GM19240 (cell line): Measurements from ENCODE around the gene HOTAIR.

Source experiments
- DNase-seq: peaks from one replicate; pipeline ENCODE4 v3.0.0; 2011; ENCODE audit warnings: low spot score; ENCODE audit not compliant: insufficient read length

The HOTAIR gene

DNA sequence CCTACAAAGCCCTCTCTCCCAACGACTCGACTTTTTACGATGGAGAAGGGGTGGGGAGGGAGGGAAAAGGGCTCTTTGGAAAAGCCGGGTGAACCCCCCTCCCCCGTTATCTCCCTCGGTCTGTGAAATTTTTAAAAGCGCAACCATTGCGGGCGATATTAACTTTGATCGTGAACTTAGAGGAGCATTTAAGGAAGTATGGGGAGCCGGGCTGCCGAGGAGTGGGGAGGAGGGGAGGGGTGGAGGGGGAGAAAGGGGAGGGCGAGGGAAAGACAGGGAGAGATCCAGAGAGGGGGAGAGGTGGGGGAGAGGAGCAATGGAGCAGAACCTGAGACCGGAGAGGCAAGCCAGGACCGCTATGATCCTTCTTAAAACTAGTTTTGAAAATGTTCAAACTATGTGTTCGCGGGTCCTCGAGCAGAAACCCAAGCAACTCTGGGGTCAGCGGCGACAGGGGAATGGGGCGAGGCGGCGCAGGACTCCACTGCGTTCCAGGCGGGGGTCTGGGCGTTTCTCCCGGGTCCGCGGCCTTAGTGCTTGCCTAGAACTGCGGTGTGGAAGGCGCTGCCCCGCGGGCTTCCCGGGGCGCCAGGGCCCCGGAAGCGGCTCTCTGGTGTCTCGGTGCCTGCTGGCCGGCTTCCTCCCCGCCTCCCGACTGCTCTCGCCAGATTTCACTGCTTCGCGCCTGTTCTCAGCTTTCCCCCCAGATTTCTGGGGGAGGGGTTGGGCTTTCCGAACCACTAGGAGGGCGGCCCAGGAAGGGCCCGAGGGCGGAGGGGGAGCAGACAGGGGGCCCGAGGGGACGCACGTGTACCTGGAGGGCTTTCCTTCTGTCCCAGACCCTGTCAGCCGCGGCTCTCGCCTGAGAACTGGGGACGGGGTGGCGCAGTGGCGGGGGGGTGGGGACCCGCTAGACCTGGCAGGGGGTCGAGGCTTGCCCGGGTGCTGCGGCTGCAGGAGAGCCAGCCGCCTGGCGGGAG, at the start of gene HOTAIR:
Gene HOTAIR, minus strand, starts transcription at position 871 of the 980 bp plus-strand sequence.
- no peak for DNase-seq

DNA sequence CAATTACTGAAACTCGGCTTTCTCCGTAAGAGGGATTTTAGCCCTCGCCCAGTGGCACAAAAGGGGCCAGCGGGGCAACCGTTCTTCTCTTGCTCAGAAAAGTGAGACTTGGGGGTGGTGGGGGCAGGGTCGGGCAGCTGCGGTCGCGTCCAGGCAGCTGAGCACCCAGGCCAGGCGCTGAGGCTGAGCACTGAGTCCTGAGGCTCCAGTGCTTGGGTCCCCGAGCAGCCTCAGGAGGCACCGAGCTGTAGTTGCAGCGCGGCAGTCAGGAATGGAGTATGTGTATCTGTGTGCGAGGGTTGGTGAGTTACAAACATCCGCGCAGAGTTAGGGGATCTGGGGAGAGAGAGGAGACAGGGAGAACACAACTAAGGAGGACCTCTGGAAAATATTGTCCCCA, 49.4 kb upstream of the HOTAIR start:
- DNase-seq = no peak

DNA sequence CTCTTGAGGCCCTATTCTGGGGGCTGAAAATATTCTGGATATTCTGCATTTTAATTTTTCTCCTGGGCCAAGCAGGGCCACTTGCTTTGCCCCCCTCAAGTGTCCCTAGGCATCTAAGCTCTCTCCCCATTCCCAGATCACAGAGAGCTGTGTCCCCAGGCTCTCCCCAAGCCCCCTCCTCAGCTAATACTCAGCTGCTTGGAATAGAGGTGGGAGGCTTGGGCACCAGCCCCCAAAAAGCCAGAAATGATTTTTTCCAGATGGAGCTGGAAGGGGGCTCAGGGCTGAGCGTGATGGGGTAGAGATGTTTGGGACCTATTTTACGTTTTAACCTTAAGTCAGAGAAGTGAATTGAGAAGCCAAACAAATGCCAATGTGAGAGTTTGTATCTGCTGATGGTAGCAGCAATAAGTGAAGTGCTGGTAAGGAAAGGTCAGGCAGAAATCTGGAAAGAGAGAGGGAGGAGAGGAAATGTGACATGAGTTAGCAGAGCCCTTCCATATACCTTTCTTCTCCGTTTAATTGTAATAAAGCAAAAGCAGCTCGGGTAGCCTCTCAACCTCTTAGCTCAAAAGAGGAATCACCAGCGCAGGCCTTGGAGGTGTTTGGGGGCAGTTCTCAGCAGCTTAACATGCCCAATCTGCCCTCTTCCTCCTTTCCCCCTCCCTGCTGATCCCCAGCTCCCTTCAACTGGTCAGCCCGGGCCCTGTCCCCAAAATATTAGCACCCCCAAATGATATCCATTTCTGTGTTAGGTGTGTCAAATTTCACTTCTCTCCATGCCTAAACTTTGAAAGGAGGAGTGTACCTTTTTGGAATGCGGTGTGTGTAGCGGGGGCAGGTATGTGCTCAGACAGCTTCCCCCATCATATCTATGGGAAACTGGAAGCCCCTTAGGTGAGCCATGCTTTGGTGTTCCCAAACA, 48.5 kb upstream of the HOTAIR start:
- no peak for DNase-seq

DNA sequence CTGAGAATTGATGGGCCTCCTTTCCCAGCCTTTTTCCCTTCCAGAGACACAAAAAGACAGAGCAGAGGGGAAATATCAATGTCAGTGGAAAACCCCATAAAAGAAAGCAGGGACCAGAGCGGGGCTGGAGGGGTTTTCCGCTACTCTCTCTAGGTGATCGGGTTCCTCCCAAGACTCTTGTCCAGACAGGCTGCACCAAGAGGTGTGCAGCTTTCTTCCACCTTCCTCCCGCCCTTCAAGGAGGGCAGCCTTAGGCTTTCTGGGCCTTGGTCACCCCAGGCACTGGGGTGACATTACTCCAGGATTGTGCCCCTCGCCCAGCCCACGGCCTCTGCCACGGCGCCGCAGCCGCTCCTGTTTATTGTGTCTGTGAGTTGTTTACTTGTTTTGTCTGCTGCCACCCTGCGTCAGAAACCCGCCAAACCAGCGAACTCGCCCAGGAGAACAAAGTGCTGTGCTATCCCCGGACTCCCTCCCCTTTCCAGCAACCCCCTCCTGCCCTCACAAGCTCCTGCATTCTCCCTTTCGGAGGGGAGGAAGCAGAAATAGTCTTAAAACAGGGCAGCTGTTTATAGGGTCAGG, 46.8 kb upstream of the HOTAIR start:
- DNase-seq = no peak

DNA sequence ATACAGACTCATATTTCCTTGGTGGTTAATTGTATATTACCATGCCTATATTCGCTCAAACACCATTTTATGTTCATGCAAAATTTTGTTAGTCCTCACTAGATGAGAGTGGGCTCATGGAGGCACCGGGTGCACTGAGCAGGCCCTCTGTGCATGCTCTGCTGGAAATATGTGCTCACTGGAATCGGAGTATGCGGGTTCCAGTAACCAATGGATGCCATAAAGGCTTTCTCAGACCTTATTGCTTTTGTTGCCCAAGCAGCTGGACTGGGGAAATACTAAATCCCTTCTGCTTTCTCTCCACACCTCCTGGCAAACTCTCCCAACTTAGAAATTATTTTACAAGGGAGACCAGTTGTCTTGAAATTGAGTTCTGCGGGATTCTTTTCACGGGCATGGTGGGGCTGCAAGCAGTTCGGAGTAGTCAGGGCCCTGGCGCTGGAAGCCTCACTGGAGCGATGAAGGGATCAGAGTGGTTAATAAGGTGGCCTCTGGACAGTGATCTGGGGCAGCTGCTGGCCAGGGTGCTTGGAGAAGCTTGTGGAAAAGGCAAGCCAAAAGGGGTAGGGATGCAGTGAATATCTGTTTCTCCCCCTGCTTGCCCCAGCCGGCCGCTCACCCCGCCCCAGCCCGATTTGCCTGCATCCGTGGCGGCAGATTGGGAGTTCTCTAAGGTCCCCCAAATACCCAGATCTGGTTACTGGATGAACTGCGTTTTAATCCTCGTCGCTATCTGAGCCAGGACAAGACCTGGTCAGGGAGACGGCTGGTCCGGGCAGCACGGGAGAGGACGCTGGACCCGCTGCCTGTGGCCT, 46.0 kb upstream of the HOTAIR start:
- no peak for DNase-seq

DNA sequence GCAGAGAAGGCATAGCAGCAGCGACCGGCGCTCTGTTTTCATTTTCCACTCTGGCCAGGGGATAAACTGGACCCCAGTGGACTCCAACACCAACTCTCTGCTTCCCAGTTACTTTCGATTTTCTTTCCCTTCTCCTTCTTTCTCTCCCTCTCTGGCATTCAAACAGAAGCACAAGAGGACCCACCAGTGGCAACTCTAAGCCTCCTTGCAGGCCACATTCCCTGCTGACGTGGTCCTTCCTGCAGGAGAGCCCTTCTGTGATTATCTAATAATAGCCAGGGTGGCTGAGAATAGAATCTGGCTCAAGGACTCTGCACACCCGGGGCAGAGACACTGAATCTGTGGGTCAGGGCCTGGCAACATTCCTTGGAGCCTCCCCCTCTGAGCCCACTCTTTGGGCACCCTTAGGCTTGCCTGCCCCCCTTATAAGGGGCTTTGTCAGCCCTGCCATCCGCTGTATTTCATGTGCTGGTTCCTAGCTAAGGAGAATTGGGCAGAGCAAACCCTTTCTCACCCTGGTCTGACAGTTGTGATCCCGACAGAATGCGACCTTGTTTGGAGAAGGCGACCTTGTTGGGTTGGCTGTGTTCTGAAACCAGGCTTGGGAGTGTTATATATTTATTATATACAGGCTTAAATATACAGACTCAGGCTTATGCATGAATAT, 45.3 kb upstream of the HOTAIR start:
- no peak for DNase-seq

DNA sequence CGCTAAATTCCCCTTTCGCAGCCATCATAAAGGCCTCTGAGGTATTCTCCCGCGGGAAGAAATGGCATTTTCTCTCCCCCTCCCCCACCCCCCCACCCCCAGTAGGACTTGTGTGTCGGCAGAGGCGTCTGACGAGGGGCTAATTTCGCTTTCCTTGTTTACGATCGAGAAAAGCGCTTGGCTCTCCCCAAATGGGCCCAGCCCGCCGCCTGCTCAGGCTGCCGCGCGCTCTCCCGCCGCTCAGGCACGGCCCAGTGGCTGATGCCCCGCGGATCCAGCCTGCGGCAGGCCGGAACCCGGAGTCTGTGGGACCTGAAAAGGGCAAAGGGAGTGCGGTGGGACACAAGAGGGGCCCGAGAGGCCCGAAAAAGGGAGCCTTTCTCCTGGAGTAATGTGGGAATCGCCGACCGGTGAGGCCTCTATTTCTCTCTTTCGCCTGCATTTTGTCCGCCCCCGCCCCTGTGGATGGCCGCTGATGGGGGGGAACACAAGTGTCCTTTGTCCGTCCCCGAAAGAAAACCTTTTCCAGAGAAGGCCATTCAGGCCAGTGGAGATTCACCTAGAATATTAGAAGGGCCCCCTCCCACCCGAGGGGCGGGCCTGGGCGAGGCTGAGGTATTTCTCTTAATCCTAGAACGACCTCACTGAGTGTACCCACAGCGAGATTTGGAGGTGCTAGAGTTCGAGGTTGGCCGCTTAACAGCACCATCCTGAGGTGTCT, 44.5 kb upstream of the HOTAIR start:
- no peak for DNase-seq

DNA sequence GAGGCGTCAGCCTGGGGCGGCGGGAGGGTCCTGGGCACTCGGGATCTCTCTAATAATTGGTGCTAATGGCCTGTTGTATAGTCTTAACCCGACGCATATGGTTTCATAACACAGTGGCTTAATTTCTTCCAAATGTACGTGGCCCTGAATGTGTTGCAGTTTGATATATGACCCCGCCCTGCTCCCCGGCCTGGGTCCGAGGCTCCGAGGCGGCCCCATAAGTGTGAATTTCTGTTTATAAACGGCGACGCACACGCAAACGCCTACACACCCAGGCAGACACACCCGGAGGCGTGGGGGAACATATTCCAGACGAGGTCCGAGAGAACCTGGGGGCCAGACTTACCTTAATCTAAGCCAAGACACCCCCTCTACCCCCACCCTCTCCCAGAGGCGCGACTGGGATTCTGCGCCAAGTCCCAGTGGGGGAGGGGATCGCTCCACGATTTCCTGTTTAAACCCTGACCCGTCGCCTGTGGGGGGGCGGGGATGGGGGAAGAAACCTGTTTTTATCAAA, 43.8 kb upstream of the HOTAIR start:
- no peak for DNase-seq

DNA sequence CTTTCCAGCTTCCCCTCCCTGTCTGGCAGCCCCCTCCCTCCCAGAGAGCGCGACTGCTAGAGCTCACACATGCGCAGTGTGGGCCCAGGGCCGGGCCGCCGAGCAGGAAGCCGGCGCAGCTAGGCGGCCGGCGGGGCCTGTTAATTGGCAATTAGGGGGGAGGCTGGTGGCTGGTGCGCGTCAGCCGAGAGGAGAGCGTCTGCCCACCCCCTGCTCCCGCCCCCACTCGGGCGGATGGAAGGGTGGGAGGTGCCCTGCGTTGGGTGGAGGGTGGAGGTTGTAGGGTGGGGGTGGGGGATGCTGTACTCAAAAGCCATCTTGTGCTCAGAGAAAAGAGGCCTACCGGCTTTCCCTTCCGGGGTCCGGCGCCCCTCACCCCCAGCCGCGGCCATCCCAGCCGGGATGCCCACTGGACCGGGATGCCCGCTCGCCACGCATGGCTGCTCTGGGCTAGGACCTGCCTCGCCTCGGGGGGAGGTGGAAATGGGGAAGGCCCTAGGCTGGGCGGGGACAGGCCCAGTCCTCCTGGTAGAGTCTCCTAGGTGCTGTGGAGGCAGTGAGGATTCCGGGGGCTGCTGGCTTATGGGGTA, 43.2 kb upstream of the HOTAIR start:
- DNase-seq = peak; percentile 90

DNA sequence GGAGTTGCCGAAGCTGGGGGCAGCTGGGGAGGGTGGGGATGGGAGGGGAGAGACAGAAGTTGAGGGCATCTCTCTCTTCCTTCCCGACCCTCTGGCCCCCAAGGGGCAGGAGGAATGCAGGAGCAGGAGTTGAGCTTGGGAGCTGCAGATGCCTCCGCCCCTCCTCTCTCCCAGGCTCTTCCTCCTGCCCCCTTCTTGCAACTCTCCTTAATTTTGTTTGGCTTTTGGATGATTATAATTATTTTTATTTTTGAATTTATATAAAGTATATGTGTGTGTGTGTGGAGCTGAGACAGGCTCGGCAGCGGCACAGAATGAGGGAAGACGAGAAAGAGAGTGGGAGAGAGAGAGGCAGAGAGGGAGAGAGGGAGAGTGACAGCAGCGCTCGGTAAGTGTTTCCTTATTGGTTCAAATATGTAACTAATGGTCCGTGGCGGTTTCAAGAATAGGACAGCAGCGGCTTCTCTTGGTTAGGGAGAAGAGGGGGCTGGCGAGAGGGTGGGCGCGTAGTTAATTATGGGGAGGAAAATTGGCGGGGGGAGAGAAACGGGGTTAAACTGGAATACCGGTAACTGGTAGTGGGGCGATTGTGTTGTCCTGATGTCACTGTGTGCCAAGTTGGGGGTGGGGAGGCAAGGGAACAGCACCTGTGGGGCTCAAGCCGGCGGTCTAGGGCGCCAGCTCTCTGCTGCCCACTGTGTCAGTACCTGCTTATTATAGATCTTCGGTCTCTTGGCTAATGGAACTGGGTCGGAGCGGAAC, 42.5 kb upstream of the HOTAIR start:
- no peak for DNase-seq

DNA sequence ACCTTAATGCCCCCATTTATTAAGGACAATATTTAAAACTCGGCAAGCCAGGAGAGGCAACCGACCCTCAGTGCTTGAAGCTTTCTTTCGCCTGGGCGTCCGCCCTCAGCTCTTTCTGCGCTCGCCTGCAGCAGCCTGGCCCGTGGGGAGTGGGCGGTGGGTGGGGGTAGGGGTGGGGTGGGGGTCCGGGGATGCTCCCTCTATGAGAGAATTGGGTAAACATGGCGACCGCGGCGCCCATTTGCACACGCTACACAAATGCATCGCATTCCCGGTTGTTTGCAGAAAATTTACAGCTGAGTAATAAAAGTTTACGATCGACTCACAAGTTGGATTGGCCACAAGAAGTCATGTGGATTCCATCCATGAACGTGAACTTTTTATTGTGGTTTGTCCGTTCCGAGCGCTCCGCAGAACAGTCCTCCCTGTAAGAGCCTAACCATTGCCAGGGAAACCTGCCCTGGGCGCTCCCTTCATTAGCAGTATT, 41.8 kb upstream of the HOTAIR start:
- DNase-seq = no peak

DNA sequence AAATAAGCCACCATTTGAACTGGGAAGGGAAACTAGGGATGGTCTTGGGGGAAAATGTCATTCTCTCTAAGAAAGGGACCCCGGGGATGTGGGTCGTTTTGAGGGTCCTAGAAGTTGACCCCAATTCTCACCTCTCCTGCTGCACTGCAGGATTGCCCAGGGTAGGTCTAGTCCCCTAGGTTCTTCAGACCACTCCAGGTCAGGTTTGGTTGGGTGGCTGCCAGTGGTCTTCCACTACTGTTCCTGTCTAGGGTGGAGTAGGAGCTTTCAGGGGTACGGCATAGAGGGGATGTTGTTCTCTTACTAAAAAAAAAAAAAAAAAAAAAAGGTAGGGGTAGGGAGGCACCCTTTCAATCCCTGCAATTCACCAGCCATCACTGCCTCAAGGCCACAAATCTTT, 41.3 kb upstream of the HOTAIR start:
- no peak for DNase-seq

DNA sequence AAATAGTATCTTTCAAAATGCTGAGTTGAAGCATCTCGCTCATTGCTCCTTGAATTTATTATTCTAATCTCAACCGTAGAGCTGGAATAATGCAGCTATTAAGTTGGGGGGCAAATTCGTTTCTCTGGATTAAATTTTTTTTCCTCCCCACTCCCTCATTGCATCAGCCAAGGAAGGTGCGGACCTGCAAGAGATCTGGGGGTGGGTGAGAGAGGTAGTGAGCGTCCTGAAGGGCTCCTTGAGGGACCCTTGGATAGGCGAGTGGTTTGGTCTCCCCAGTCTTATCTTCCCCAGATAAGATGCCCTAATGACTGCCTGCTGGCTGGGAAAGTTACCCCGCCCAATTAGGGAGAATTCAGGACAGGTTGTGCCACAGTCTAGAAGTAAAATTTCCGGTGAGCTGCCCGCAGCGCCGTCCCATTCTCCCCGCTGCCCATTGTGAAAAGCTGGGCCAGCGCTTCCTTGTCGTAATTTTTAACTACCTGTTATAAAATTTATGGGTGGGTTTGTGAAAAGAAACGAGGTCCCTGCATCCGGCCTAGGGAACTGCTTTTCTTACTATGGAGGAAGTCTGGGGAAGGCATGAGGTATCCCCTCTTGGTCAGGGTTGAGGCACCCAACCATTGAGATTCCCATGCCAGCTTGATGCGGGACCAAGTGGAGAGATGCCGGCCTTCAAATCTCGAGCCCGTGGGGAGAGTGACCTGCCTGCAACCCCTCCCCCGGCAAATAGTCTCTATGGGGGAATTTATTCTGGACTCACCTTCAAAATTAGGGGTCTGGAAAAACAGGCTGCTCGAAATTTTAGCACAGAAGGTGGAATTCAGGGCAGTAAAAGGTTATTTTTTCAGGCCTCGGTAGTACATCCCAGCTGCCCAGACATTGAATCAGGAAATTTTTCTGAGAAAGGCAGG, 40.5 kb upstream of the HOTAIR start:
- DNase-seq = no peak

DNA sequence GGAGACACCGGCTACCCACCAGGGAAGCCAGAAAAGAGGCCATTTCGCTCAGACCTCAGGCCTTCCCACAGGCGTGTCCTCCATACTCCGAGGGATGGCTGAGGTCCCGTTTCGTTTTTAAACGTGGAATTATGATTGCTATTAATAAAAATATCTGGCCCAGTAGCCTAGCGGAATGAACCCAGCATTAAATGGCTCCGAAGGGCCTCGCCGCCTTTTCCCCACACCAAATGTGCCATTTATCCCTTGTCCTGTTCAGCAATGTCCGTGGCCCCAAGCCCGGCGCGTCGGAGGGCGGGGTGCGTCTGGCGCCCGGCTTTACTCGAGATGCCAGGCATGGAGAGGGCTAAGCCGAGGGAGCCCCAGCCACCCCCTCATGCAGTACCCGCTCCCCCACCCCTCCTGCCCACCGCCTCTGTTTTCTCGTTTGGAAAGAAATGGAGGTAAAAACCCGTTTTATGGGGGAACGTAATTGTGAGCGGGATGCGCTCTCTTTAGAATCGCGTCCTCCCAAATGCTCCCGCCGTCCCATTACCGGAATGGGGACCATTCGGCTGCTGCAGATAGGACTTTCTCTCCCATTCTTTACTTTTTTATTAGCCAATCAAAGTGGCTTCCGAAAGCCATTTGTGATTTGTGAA, 39.7 kb upstream of the HOTAIR start:
- no peak for DNase-seq

DNA sequence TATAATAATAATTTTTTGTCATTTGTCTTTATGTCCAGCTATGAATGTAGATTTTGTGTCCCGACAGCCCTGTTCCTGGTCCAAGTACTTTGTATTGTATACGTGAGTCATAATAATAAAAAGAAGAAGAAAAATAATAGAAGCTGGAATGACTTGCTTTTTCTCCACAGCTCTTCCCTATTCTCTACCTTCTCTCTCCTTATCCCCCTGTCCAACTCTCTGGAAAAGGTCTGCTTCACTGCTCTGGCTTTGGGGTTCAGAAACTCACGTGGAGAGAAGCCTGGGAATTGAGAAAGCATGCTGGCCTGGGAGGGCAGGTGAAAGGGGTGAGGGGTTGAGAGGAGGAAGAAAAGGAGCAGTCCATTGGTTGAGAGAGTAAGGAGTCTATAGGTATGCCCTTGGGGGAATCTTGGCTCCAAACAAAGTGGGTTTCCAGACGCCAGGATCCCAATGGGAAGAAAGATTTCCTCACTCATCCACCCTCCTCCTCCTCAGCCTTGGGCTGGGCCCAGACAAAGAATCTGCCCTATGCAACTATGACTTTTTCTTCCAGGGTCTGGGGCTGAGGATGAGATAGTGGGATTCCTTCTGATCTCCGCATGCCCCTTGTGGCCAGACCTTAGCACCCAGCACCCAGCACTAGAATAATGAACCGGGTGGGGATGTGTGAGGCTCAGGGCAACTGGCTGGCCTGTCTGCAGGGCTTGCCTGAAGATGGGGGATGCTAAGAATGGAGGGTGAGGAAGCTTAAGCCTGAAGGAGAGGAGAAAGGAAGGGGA, 38.1 kb upstream of the HOTAIR start:
- DNase-seq = no peak
